ENCODE data around the gene ZMYND8. TPM values are rescaled to one million over a fixed set of nuclear protein-coding genes. Genes with fewer than 3 reads are reported as not detected.

The ZMYND8 gene
- total and polyA plus RNA-seq, 4 donors: 4.5 to 27.4 (median 14.1) TPM

GRCh38 chr20:47201074-47201730, 155.3 kb downstream of the ZMYND8 start:
- H3K9me3 ChIP-seq (ENCODE audit: control insufficient read depth, low read length): no peaks in the 10 kb centered on the region
- H3K4me1 ChIP-seq (ENCODE audit: control insufficient read depth in 1 of 2, insufficient read depth in 2 of 2, low read length in 2 of 2): no peaks in the 10 kb centered on the region
- intact Hi-C loops (cut with DNase I): loop anchor here in 1 of 2 donors (10.0 kb wide), 2 partner anchors 264 to 1424 kb away; no protein-coding TSS in a partner anchor
- DNase-seq: no peak
- no peak for ATAC-seq (ENCODE audit: low FRiP score)
- H3K27me3 ChIP-seq (ENCODE audit: control insufficient read depth in 1 of 2, insufficient read depth in 2 of 2, low read length in 1 of 2): no peaks in the 10 kb centered on the region
- H3K27ac ChIP-seq (ENCODE audit: low read depth in 1 of 2, low read length in 2 of 2): no peak overlapping the region
- H3K36me3 ChIP-seq (ENCODE audit: control insufficient read depth in 1 of 2, insufficient read depth in 2 of 2, low read length in 1 of 2): no peaks in the 10 kb centered on the region
- 94% methylated on average over 9 of the region's 9 CpGs for WGBS, 2 donors
- no peak overlapping the region for H3K4me3 ChIP-seq (ENCODE audit: low read length in 2 of 2)

DNA sequence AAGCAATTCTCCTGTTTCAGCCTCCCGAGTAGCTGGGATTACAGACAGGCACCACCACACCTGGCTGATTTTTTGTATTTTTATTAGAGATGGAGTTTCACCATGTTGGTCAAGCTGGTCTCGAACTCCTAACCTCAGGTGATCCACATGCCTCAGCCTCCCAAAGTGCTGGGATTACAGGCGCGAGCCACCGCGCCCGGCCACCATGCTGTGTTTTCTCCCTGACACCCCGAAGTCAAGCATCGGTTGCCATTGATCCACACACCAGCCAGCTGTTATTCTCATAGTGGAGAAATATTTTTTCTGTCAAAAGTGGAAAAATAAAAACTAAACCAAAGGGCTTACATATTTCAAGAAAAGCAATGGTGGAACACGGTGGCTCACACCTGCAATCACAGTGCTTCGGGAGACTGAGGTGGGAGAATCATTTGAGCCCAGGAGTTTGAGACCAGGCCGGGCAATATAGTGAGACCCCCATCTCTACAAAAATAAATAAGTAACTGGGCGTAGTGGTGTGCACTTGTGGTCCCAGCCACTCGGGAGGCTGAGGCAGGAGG, 157.4 kb downstream of the ZMYND8 start:
- Histone ChIP-seq H3K4me3 (ENCODE audit: low read length in 2 of 2) (no peak overlapping the region), H3K36me3 (ENCODE audit: control insufficient read depth in 1 of 2, insufficient read depth in 2 of 2, low read length in 1 of 2) (no peaks in the 10 kb centered on the region), H3K9me3 (ENCODE audit: control insufficient read depth, low read length) (no peaks in the 10 kb centered on the region), H3K27me3 (ENCODE audit: control insufficient read depth in 1 of 2, insufficient read depth in 2 of 2, low read length in 1 of 2) (no peaks in the 10 kb centered on the region), H3K27ac (ENCODE audit: low read depth in 1 of 2, low read length in 2 of 2) (no peak overlapping the region), H3K4me1 (ENCODE audit: control insufficient read depth in 1 of 2, insufficient read depth in 2 of 2, low read length in 2 of 2) (no peaks in the 10 kb centered on the region)
- intact Hi-C loops (cut with DNase I): loop anchor here (5.0 kb wide), 2 partner anchors 183 to 423 kb away; no protein-coding TSS in a partner anchor
- ATAC-seq (ENCODE audit: low FRiP score) (no peak), DNase-seq (no peak)
- 93 to 94% methylated on average over 14 of the region's 14 CpGs for WGBS, 2 donors

DNA sequence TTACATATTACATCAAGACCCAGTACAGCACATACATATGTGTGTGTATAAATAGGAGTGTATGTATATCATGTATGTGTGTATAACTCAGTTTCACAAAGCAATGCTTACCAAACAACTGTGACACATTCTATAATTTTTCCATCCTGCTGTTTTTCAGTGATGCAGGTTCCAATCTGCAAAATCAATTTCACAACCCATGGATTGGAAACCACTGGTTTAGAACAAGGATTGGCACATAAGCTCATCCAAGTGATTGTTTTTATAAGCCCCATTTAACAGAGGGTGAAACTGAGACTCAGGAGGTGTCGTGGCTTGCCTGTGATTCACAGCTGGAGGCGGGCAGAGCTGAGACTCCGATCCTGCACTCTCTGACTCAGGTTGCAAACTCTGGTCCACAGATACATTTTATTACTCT, 158.2 kb downstream of the ZMYND8 start:
- Histone ChIP-seq H3K9me3 (ENCODE audit: control insufficient read depth, low read length) (no peaks in the 10 kb centered on the region), H3K4me1 (ENCODE audit: control insufficient read depth in 1 of 2, insufficient read depth in 2 of 2, low read length in 2 of 2) (no peaks in the 10 kb centered on the region), H3K36me3 (ENCODE audit: control insufficient read depth in 1 of 2, insufficient read depth in 2 of 2, low read length in 1 of 2) (no peaks in the 10 kb centered on the region), H3K4me3 (ENCODE audit: low read length in 2 of 2) (no peak overlapping the region), H3K27me3 (ENCODE audit: control insufficient read depth in 1 of 2, insufficient read depth in 2 of 2, low read length in 1 of 2) (no peaks in the 10 kb centered on the region), H3K27ac (ENCODE audit: low read depth in 1 of 2, low read length in 2 of 2) (no peak overlapping the region)
- intact Hi-C loops (cut with DNase I): loop anchor here (5.0 kb wide), 2 partner anchors 184 to 424 kb away; no protein-coding TSS in a partner anchor
- DNase-seq (no peak), ATAC-seq (ENCODE audit: low FRiP score) (no peak)
- 88 to 91% methylated on average over 3 of the region's 3 CpGs for WGBS, 2 donors

DNA sequence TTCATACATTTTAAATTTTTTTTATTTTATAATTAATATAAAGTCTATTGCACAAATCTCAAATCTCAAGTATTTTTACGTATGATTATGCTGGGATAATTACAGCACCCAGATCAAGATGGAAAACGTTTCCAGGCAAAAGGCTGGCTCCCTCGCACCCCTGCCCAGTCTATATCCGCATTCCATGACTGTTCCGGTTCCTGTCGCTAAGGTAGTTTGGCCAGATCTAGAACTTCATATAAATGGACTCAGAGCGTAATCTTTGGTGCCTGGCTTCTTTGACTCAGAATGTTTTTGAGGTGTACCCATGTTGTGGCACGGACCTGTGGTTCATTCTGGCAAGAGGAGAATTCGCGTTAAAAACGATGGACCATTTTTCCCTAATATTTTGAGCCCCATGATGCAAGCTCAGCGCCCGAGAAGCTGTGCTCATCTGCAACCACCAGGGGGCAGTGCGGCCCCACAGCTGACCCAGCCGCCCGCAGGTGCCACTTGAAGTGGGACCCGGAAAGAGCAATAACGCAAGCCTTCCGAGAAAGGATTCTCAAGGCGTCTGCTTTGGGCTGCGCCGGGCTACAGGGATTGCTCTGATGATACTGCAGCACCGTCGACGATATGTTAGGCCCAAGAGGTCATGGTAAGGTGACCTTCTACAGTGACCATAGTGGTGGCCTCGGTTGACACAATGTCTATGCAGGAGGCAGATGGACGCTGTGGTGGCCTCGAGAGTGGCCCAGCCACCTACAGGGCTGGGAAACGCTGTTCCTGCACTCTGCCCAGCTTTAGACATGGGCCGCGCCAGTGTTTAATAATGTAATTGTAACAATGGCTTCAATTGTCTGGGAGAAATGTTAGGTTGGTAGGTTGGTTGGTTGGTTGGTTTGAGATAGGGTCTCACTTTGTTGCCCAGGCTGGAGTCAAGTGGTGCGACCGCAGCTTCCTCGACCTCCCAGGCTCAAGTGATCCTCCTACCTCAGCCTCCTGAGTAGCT, 160.1 kb downstream of the ZMYND8 start:
- ATAC-seq (ENCODE audit: low FRiP score) (peak; percentile 88), DNase-seq (peak; percentile 80 to 93)
- Histone ChIP-seq H3K9me3 (ENCODE audit: control insufficient read depth, low read length) (no peaks in the 10 kb centered on the region), H3K4me1 (ENCODE audit: control insufficient read depth in 1 of 2, insufficient read depth in 2 of 2, low read length in 2 of 2) (no peaks in the 10 kb centered on the region), H3K36me3 (ENCODE audit: control insufficient read depth in 1 of 2, insufficient read depth in 2 of 2, low read length in 1 of 2) (no peaks in the 10 kb centered on the region), H3K4me3 (ENCODE audit: low read length in 2 of 2) (no peak overlapping the region), H3K27me3 (ENCODE audit: control insufficient read depth in 1 of 2, insufficient read depth in 2 of 2, low read length in 1 of 2) (no peaks in the 10 kb centered on the region), H3K27ac (ENCODE audit: low read depth in 1 of 2, low read length in 2 of 2) (no peak overlapping the region)
- intact Hi-C loops (cut with DNase I): loop anchor here (1.0 to 5.0 kb wide), 3 partner anchors 186 to 426 kb away; no protein-coding TSS in a partner anchor
- 36 to 37% methylated on average over 34 of the region's 34 CpGs for WGBS, 2 donors

DNA sequence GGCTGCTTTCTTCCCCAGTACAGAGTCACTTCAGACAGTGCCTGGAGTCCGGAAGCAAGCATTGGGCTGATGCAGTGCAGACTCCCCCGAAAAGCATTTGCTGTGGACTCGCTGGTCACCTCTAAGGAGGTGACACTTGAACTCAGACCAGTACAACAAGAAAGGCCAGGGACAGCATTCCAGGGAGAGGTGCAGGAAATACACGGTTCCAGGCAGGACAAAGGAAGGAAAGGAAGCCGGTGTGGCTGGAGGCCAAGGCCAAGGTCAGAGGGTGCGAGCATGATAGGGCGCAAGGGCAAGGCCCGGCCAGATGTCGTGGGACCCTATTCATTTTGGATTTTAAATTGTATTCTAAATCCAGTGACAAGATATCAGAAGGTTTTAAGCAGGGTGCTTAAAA, 160.9 kb downstream of the ZMYND8 start:
- no peaks in the 10 kb centered on the region for H3K4me1 ChIP-seq (ENCODE audit: control insufficient read depth in 1 of 2, insufficient read depth in 2 of 2, low read length in 2 of 2)
- intact Hi-C loops (cut with DNase I): loop anchor here (5.0 kb wide), 2 partner anchors 187 to 427 kb away; no protein-coding TSS in a partner anchor
- no peak overlapping the region for H3K27ac ChIP-seq (ENCODE audit: low read depth in 1 of 2, low read length in 2 of 2)
- H3K4me3 ChIP-seq (ENCODE audit: low read length in 2 of 2): no peak overlapping the region
- no peaks in the 10 kb centered on the region for H3K27me3 ChIP-seq (ENCODE audit: control insufficient read depth in 1 of 2, insufficient read depth in 2 of 2, low read length in 1 of 2)
- no peaks in the 10 kb centered on the region for H3K9me3 ChIP-seq (ENCODE audit: control insufficient read depth, low read length)
- ATAC-seq (ENCODE audit: low FRiP score) (no peak), DNase-seq (no peak)
- WGBS, 2 donors: 81 to 82% methylated on average over 9 of the region's 9 CpGs
- no peaks in the 10 kb centered on the region for H3K36me3 ChIP-seq (ENCODE audit: control insufficient read depth in 1 of 2, insufficient read depth in 2 of 2, low read length in 1 of 2)

- H3K4me1 ChIP-seq (ENCODE audit: control insufficient read depth in 1 of 2, insufficient read depth in 2 of 2, low read length in 2 of 2): peaks cover 0 to 3% of the 10 kb centered on the region in 2 donors
- no peaks in the 10 kb centered on the region for H3K36me3 ChIP-seq (ENCODE audit: control insufficient read depth in 1 of 2, insufficient read depth in 2 of 2, low read length in 1 of 2)
- H3K4me3 ChIP-seq (ENCODE audit: low read length in 2 of 2): no peak overlapping the region
- no peak for DNase-seq
- 96 to 97% methylated on average over 3 of the region's 3 CpGs for WGBS, 2 donors
- no peak overlapping the region for H3K27ac ChIP-seq (ENCODE audit: low read depth in 1 of 2, low read length in 2 of 2)
- H3K27me3 ChIP-seq (ENCODE audit: control insufficient read depth in 1 of 2, insufficient read depth in 2 of 2, low read length in 1 of 2): no peaks in the 10 kb centered on the region
- ATAC-seq (ENCODE audit: low FRiP score): no peak
- intact Hi-C loops (cut with DNase I): loop anchor here in 1 of 2 donors (5.0 kb wide), 1 partner anchor 430 kb away; no protein-coding TSS in a partner anchor
- H3K9me3 ChIP-seq (ENCODE audit: control insufficient read depth, low read length): no peaks in the 10 kb centered on the region
These were observed 164.5 kb downstream of the ZMYND8 start for GRCh38 chr20:47191956-47192355.

DNA sequence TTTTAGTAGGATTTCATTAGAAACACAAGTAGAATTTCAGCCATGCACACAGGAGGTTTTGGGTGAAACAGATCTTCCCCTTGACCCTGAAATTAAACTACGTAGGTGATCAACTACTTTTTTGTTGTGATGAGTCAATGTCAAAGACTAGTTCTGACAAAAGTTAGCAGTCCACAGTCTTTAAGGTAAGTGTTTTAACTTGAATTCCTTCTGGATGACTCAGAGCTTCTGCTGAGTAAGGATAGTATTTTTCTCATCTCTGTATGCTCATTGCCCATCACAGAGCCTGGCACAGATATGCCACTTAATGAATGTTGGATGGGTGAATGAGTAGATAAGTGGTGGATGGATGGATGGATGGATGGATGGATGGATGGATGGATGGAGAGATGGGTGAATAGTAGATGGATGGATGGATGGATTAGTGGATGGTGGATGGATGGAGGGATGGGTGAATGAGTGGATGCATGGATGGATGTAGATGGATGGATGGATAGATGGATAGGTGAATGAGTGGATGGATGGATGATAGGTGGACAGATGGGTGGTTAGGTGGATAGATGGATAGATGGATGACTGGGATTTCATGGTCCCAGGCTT, 165.3 kb downstream of the ZMYND8 start:
- H3K27me3 ChIP-seq (ENCODE audit: control insufficient read depth in 1 of 2, insufficient read depth in 2 of 2, low read length in 1 of 2): no peaks in the 10 kb centered on the region
- WGBS, 2 donors: 96 to 97% methylated on average over 1 of the region's 1 CpG
- no peaks in the 10 kb centered on the region for H3K9me3 ChIP-seq (ENCODE audit: control insufficient read depth, low read length)
- peaks cover 0 to 3% of the 10 kb centered on the region in 2 donors for H3K4me1 ChIP-seq (ENCODE audit: control insufficient read depth in 1 of 2, insufficient read depth in 2 of 2, low read length in 2 of 2)
- no peak for DNase-seq
- no peak overlapping the region for H3K27ac ChIP-seq (ENCODE audit: low read depth in 1 of 2, low read length in 2 of 2)
- ATAC-seq (ENCODE audit: low FRiP score): no peak
- intact Hi-C loops (cut with DNase I): loop anchor here in 1 of 2 donors (5.0 kb wide), 1 partner anchor 431 kb away; no protein-coding TSS in a partner anchor
- H3K36me3 ChIP-seq (ENCODE audit: control insufficient read depth in 1 of 2, insufficient read depth in 2 of 2, low read length in 1 of 2): no peaks in the 10 kb centered on the region
- no peak overlapping the region for H3K4me3 ChIP-seq (ENCODE audit: low read length in 2 of 2)

- H3K27me3 ChIP-seq (ENCODE audit: control insufficient read depth in 1 of 2, insufficient read depth in 2 of 2, low read length in 1 of 2): no peaks in the 10 kb centered on the region
- H3K27ac ChIP-seq (ENCODE audit: low read depth in 1 of 2, low read length in 2 of 2): no peak overlapping the region
- H3K36me3 ChIP-seq (ENCODE audit: control insufficient read depth in 1 of 2, insufficient read depth in 2 of 2, low read length in 1 of 2): no peaks in the 10 kb centered on the region
- 4 to 7% methylated on average over 11 of the region's 11 CpGs for whole genome bisulfite sequencing, 2 donors
- peaks cover 0 to 3% of the 10 kb centered on the region in 2 donors for H3K4me1 ChIP-seq (ENCODE audit: control insufficient read depth in 1 of 2, insufficient read depth in 2 of 2, low read length in 2 of 2)
- ATAC-seq (ENCODE audit: low FRiP score): peak; percentile 47
- intact Hi-C loops (cut with DNase I): no loop called here
- no peaks in the 10 kb centered on the region for H3K9me3 ChIP-seq (ENCODE audit: control insufficient read depth, low read length)
- peak overlapping the region in 1 of 2 donors; percentile 46 for H3K4me3 ChIP-seq (ENCODE audit: low read length in 2 of 2)
- no peak for DNase-seq
These were observed 167.4 kb downstream of the ZMYND8 start for GRCh38 chr20:47189060-47189459.

All from aorta (tissue), 5 donors.